K562 (cell line): ENCODE measurements around the gene PPP1R14C.

ENCODE experiments used
- BMI1 ChIP-seq: fragments of 150-350 bp; IDR thresholded peaks from 2 replicates; pipeline ENCODE4 v1.6.1; 2014; ENCODE audit warnings: low read length
- EZH2 ChIP-seq: IDR thresholded peaks from 2 replicates; pipeline ENCODE4 v1.6.1; 2012; ENCODE audit warnings: low read depth, mild to moderate bottlenecking, inconsistent platforms, low read length, borderline replicate concordance
- TOE1 ChIP-seq, 2 experiments: fragments of 450-650 bp in 1 of 2; sonication (generic) in 1 of 2; formaldehyde crosslinking in 1 of 2; IDR thresholded peaks; 2 replicates each; pipeline versions ENCODE4 v1.7.1 to v1.8.0; 2016 to 2022; ENCODE audit warnings: borderline replicate concordance in 2 of 2, mild to moderate bottlenecking in 2 of 2, antibody characterized with exemption in 1 of 2, inconsistent platforms in 1 of 2, low read depth in 1 of 2, missing genetic modification reagents in 1 of 2, moderate library complexity in 1 of 2
- TRIM24 ChIP-seq, 2 experiments: fragments of 450-650 bp; IDR thresholded peaks; 2 replicates each; pipeline ENCODE4 v1.6.1; 2016
- TF ChIP-seq, protein P1 (sequence below), 3 experiments: IDR thresholded peaks in 2 of 3; conservative IDR thresholded peaks in 1 of 3; 2 replicates each; pipeline ENCODE4 v1.5.1; 2011 to 2012; ENCODE audit warnings: low read length in 3 of 3, mild to moderate bottlenecking in 3 of 3, control low read depth in 2 of 3, improper control_type of control experiment in 1 of 3, inconsistent platforms in 1 of 3, low read depth in 1 of 3, mixed read lengths in 1 of 3, moderate library complexity in 1 of 3; ENCODE audit not compliant: insufficient read depth in 2 of 3

DNA sequence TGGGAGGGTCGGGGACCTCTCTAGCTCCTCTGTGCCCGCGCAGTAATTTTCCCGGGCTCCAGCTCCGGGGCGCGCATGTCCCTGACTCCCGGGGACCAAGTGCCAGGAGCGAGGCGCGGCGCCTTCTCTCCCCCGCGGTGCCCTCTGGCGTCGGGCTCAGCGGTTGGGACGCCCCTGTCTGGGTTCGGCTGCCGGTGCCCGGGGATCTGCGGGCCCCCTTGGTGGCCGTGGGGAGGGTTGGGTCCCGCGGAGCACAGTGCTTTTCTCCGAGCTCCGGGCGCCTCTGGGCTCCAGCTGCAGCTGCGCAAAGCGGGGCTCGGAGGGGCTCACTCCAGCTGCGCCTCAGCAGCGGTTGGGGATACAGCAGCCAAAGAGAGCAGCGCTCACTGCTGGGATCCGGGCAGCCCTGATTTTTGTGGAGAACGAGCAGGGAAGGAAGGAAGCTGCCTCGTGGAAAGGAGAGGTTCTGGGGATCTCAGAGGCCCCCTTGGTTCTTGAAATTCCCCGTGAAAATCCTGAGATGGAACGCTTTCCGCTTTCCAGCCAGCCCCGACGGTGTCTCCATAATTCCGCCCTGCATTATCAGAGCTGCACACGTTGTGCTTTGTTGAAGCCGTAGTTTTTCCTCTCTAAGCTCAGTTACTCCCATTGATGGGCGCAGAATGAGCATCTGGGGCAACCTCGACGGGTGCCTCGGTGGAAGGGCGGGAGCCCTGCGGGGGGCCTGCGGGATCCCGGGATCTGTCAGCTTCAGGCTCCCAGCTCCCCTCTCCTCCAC is 861 bp downstream of the PPP1R14C start:
- TF ChIP-seq EZH2: no peak
- TF ChIP-seq, protein P1, sequence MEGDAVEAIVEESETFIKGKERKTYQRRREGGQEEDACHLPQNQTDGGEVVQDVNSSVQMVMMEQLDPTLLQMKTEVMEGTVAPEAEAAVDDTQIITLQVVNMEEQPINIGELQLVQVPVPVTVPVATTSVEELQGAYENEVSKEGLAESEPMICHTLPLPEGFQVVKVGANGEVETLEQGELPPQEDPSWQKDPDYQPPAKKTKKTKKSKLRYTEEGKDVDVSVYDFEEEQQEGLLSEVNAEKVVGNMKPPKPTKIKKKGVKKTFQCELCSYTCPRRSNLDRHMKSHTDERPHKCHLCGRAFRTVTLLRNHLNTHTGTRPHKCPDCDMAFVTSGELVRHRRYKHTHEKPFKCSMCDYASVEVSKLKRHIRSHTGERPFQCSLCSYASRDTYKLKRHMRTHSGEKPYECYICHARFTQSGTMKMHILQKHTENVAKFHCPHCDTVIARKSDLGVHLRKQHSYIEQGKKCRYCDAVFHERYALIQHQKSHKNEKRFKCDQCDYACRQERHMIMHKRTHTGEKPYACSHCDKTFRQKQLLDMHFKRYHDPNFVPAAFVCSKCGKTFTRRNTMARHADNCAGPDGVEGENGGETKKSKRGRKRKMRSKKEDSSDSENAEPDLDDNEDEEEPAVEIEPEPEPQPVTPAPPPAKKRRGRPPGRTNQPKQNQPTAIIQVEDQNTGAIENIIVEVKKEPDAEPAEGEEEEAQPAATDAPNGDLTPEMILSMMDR (IDR thresholded peaks at IDR 0.05 in 2 of 3, conservative IDR thresholded peaks at IDR 0.05 in 1 of 3; ENCODE audit: insufficient read depth in 2 of 3, low read depth in 1 of 3, low read length in 3 of 3): 0 out of 6 replicates have a peak, but pooled peaks of 1 of the 3 experiments have one; percentile 10
- TF ChIP-seq BMI1: no peak
- TF ChIP-seq TRIM24 (IDR thresholded peaks at IDR 0.05): no peak
- TF ChIP-seq TOE1 (IDR thresholded peaks at IDR 0.05; ENCODE audit: borderline replicate concordance): no peak
- TF ChIP-seq TOE1 (CRISPR knock-in tag; IDR thresholded peaks at IDR 0.05; ENCODE audit: borderline replicate concordance, low read depth): no peak
